Epithelial cell of esophagus (primary cell): ENCODE results near the gene SMYD3.

ENCODE experiments used
- DNase-seq: peaks from one replicate; pipeline ENCODE4 v3.0.0; 2010; ENCODE audit warnings: low read depth
- H3K4me3 ChIP-seq: 2 replicates; pipeline ENCODE4 v1.5.1; 2011; ENCODE audit warnings: mild to moderate bottlenecking, low read length, control low read depth
- CTCF ChIP-seq: IDR thresholded peaks from 2 replicates; pipeline ENCODE4 v1.5.1; 2011; ENCODE audit warnings: low read depth, mild to moderate bottlenecking, low read length, control low read depth, inconsistent platforms; ENCODE audit not compliant: insufficient read depth; ENCODE audit errors: missing control alignments

Gene SMYD3

GRCh38 chr1:246001142-246001836 lies 505.8 kb downstream of the SMYD3 start:
- no peak overlapping the region for H3K4me3 ChIP-seq
- no peak for TF ChIP-seq CTCF
- peak; percentile 78 for DNase-seq

- H3K4me3 ChIP-seq = no peak overlapping the region
- no peak for TF ChIP-seq CTCF
- DNase-seq = no peak
Observed at GRCh38 chr1:246000638-246001015, 506.5 kb downstream of the SMYD3 start.

- no peak overlapping the region for H3K4me3 ChIP-seq
- TF ChIP-seq CTCF = no peak
- no peak for DNase-seq
Observed at GRCh38 chr1:245999697-246000637, 507.1 kb downstream of the SMYD3 start.

- TF ChIP-seq CTCF = no peak
- H3K4me3 ChIP-seq = no peak overlapping the region
- peak; percentile 84 for DNase-seq
Observed at GRCh38 chr1:245997471-245998258, 509.4 kb downstream of the SMYD3 start.

- TF ChIP-seq CTCF = no peak
- no peak for DNase-seq
- H3K4me3 ChIP-seq = no peak overlapping the region
Observed at GRCh38 chr1:245996811-245997210, 510.3 kb downstream of the SMYD3 start.

- no peak for DNase-seq
- no peak overlapping the region for H3K4me3 ChIP-seq
- no peak for TF ChIP-seq CTCF
Observed at GRCh38 chr1:245995474-245995873, 511.6 kb downstream of the SMYD3 start.
